Activated T-helper 2 cell treated with anti-CD3 and anti-CD28 coated beads, Interferon-gamma antibody, Interleukin-2, Interleukin-4, amounts not matched to agents 10 μg/mL and 5 μg/mL and 100 μg/mL, durations not matched to agents 14 hours and 24 hours and 36 hours (primary cell): Measurements from ENCODE around the gene TRPC4AP. TPM values are rescaled to one million over a fixed set of nuclear protein-coding genes. Genes with fewer than 3 reads are reported as not detected.

Experiments
- DNase-seq: peaks from one replicate; pipeline ENCODE4 v3.0.0; 2021; ENCODE audit warnings: low spot score
- H3K27ac Mint-ChIP-seq: one replicate; pipeline ENCODE4 v1.8.0; 2021; ENCODE audit warnings: mixed read lengths
- H3K27me3 Mint-ChIP-seq: one replicate; pipeline ENCODE4 v1.8.0; 2021; ENCODE audit warnings: low read depth, mixed read lengths
- H3K36me3 Mint-ChIP-seq: one replicate; pipeline ENCODE4 v1.8.0; 2021; ENCODE audit warnings: low read depth, mixed read lengths
- H3K4me1 Mint-ChIP-seq: one replicate; pipeline ENCODE4 v1.8.0; 2021; ENCODE audit warnings: low read depth, mixed read lengths
- H3K4me3 Mint-ChIP-seq: one replicate; pipeline ENCODE4 v1.8.0; 2021; ENCODE audit warnings: low read depth, mild to moderate bottlenecking, moderate library complexity, mixed read lengths
- H3K9me3 Mint-ChIP-seq: one replicate; pipeline ENCODE4 v1.8.0; 2021; ENCODE audit warnings: mixed read lengths
- intact Hi-C: fragments of 100-400 bp; cut with micrococcal nuclease; formaldehyde crosslinking; loops from one replicate; pipeline ENCODE4 v1.15.1; 2023
- total RNA-seq: library from RNA; stranded (reverse); gene quantifications from 2 replicates; pipeline ENCODE4 v1.2.3, GENCODE V29; 2022

The TRPC4AP gene
- total RNA-seq, 1 donor from 2014 or later = 52.4 TPM

GRCh38 chr20:34980543-34981233 is 111.9 kb downstream of the TRPC4AP start:
- Mint-ChIP-seq H3K36me3 (no peaks in the 10 kb centered on the region), H3K4me1 (no peaks in the 10 kb centered on the region), H3K27ac (no peak overlapping the region), H3K4me3 (no peak overlapping the region), H3K27me3 (peaks cover 19% of the 10 kb centered on the region), H3K9me3 (no peaks in the 10 kb centered on the region)
- DNase-seq = no peak
- intact Hi-C loops = no loop called here

GRCh38 chr20:34979366-34980153 is 113.0 kb downstream of the TRPC4AP start:
- Mint-ChIP-seq H3K9me3 (no peaks in the 10 kb centered on the region), H3K27ac (no peak overlapping the region), H3K36me3 (no peaks in the 10 kb centered on the region), H3K4me1 (no peaks in the 10 kb centered on the region), H3K27me3 (peaks cover 19% of the 10 kb centered on the region), H3K4me3 (no peak overlapping the region)
- intact Hi-C loops = no loop called here
- DNase-seq = no peak

GRCh38 chr20:34978092-34978744 is 114.4 kb downstream of the TRPC4AP start:
- intact Hi-C loops = no loop called here
- DNase-seq = no peak
- H3K27ac Mint-ChIP-seq = no peak overlapping the region
- H3K4me1 Mint-ChIP-seq = no peaks in the 10 kb centered on the region
- H3K4me3 Mint-ChIP-seq = no peak overlapping the region
- H3K27me3 Mint-ChIP-seq = peaks cover 11% of the 10 kb centered on the region
- no peaks in the 10 kb centered on the region for H3K36me3 Mint-ChIP-seq
- H3K9me3 Mint-ChIP-seq = no peaks in the 10 kb centered on the region

DNA sequence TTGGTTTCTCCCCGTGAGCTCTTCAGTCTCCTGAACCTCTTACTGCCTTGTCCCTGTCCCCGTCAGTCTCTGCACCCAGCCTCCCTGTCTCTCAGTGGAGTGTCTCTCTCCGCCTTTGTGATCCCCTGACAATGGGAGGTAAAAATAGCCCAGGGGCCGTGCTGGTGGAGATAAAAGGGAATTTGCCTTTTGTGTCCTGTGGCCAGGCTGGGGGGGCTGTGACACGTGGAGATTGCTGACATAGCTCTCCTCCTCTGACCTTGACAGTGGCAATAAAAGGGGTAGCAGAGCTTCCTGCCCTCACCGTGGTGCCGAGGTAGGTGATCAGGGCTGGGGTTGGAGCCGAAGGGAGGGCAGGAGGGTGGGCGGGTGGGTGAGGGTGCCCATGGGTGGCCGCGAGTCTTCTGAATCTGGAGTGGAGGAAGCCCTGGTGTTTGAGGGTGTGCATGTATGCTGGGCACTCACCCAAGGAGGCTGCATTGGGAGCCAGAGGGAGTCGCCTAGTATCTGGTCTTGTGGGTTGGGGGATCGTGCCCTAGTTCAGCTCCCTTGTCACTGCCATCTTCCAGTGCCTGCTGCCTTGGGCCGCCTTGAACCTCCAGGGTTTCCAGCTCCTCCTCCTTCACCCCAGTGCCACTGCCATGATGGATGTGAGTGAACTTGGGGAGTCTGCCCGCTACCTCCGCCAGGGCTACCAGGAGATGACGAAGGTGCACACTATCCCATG is 115.1 kb downstream of the TRPC4AP start:
- no peaks in the 10 kb centered on the region for H3K4me1 Mint-ChIP-seq
- no peak overlapping the region for H3K4me3 Mint-ChIP-seq
- H3K27ac Mint-ChIP-seq = no peak overlapping the region

GRCh38 chr20:34976286-34976685 is 116.3 kb downstream of the TRPC4AP start:
- Mint-ChIP-seq H3K4me3 (no peak overlapping the region), H3K36me3 (no peaks in the 10 kb centered on the region), H3K27me3 (peaks cover 11% of the 10 kb centered on the region), H3K4me1 (no peaks in the 10 kb centered on the region), H3K9me3 (no peaks in the 10 kb centered on the region), H3K27ac (no peak overlapping the region)
- intact Hi-C loops = no loop called here
- DNase-seq = no peak

More for the DNA sequence above, 115.1 kb downstream of the TRPC4AP start:
- no peak for DNase-seq
- H3K9me3 Mint-ChIP-seq = no peaks in the 10 kb centered on the region
- intact Hi-C loops = no loop called here
- peaks cover 11% of the 10 kb centered on the region for H3K27me3 Mint-ChIP-seq
- H3K36me3 Mint-ChIP-seq = no peaks in the 10 kb centered on the region

DNA sequence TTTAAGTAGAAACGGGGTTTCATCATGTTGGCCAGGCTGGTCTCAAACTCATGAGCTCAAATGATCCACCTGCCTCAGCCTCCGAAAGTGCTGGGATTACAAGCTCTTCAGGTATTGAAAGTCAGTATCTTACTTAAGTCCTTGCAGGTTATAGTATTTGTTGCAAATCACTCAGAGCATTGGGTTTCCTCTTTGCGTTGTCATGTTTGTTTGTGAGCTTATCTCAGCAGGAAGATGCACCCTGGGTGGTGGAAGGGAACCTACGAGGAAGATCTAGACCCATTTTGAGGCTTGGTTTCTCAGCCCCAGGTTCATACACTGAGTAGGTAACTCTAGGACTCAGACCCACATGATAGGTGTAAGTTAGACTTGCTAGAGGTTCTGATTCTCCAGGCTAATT is 118.4 kb downstream of the TRPC4AP start:
- intact Hi-C loops = no loop called here
- Mint-ChIP-seq H3K27me3 (peaks cover 11% of the 10 kb centered on the region), H3K36me3 (no peaks in the 10 kb centered on the region), H3K27ac (no peak overlapping the region), H3K9me3 (no peaks in the 10 kb centered on the region), H3K4me3 (no peak overlapping the region), H3K4me1 (no peaks in the 10 kb centered on the region)
- DNase-seq = no peak

- intact Hi-C loops = no loop called here
- H3K27me3 Mint-ChIP-seq = peaks cover 5% of the 10 kb centered on the region
- H3K4me1 Mint-ChIP-seq = no peaks in the 10 kb centered on the region
- no peaks in the 10 kb centered on the region for H3K9me3 Mint-ChIP-seq
- H3K27ac Mint-ChIP-seq = no peak overlapping the region
- DNase-seq = no peak
- no peak overlapping the region for H3K4me3 Mint-ChIP-seq
- no peaks in the 10 kb centered on the region for H3K36me3 Mint-ChIP-seq
Measured at GRCh38 chr20:34971561-34972235, 120.9 kb downstream of the TRPC4AP start.

DNA sequence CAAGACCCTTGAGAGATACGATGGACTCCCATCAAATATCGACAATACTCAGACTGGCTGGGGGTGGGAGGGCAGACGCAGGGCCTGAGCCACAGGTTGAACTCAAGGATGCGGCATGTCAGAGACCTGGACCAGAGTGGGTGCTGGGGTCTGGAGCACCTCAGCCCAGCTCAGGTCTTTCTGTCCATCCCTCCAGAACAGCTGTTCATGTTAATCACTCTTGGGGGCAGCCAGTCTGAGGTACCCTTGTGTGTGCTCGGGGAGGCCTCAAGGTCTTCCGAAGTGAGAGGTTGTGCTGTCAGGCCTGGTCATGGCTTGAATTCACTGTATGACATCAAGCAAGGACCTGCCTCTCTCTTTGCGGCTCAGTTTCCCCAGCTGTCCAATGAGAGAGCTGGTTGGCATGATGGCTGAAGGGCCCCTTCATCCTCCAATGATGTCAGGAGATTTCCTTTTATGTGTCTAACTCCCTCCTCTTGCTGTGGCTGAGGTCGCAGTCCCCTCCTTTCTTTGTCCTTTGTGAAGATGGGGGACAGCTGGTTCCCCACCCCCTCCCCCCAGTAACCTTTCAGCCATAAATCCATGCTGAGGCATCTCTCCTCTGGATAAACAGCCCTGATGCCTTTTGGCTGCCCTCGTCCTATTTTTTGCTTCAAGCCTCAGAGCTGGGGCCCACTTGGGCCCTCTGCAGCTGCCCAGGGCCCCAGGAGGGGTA is 121.6 kb downstream of the TRPC4AP start:
- H3K9me3 Mint-ChIP-seq = no peaks in the 10 kb centered on the region
- H3K4me1 Mint-ChIP-seq = no peaks in the 10 kb centered on the region
- intact Hi-C loops = no loop called here
- H3K36me3 Mint-ChIP-seq = no peaks in the 10 kb centered on the region
- no peak for DNase-seq
- no peak overlapping the region for H3K4me3 Mint-ChIP-seq
- peaks cover 5% of the 10 kb centered on the region for H3K27me3 Mint-ChIP-seq
- H3K27ac Mint-ChIP-seq = no peak overlapping the region

DNA sequence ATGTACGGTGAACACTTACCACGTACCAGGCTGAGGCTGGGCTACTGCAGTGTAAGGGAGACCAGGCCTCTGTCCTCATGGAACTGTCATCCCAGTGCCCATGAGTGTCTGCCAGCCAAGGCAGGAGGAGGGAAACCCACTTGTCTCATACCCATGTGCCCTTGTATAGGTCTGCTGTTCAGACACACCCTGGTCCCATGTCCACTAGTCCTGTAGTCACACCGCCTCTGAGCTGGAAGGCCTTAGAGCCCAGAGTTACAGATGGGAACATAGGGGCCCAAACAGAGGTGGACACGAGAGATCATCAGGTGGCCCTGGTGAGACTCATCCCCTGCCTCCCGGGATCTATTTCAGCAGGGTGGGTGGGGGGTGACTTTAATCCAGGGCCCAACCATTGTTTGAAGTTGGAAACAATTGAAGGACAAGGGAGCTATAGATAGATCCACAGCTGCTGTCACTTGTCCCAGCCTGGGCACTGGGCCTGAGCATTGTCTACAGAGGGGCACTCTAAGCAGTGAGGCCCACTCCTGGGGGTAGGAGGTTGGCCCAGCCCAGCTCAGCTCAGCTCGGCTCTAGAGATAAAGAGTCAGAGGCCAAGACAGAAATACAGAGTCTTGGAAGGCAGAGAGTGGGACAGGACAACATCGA is 122.3 kb downstream of the TRPC4AP start:
- DNase-seq = no peak
- Mint-ChIP-seq H3K4me1 (no peaks in the 10 kb centered on the region), H3K4me3 (no peak overlapping the region), H3K27ac (no peak overlapping the region), H3K27me3 (peaks cover 5% of the 10 kb centered on the region), H3K36me3 (no peaks in the 10 kb centered on the region), H3K9me3 (no peaks in the 10 kb centered on the region)
- intact Hi-C loops = no loop called here

DNA sequence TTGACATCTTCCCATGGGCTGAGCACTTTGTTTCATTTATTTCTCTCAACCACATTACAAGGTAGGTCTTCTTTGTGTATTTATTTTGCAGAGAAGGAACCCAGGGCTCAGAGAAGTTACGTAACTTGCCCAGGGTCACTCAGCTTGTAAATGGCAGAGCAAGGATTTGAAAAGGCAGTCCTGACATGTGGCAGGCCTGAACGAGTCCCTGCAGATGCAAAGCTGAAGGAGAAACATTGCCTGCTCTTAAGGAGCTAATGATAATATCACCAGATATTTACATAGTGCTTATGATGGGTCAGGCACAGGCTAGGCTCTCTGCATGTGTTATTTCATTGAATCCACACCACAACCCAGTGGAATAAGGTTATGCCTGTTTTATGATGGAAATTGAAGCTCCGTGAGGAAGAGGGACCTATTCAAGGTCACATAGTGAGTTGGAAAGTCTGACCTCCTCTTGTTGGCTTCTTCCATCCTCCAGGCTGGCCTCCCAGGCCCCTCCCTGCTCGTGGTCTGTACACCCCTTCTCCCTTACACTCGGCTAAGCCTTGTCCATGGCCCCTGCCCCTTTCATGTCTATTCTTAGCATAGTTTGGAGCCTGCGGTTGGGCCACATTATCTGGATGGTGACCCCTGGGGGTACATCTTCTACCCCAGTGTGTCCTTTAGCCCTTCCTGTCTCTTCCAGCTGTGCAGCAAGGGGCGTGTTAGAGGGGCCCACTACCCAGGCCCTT is 124.4 kb downstream of the TRPC4AP start:
- intact Hi-C loops = no loop called here
- no peak overlapping the region for H3K4me3 Mint-ChIP-seq
- no peaks in the 10 kb centered on the region for H3K9me3 Mint-ChIP-seq
- DNase-seq = no peak
- no peaks in the 10 kb centered on the region for H3K36me3 Mint-ChIP-seq
- H3K27me3 Mint-ChIP-seq = peaks cover 8% of the 10 kb centered on the region
- no peak overlapping the region for H3K27ac Mint-ChIP-seq
- H3K4me1 Mint-ChIP-seq = no peaks in the 10 kb centered on the region

DNA sequence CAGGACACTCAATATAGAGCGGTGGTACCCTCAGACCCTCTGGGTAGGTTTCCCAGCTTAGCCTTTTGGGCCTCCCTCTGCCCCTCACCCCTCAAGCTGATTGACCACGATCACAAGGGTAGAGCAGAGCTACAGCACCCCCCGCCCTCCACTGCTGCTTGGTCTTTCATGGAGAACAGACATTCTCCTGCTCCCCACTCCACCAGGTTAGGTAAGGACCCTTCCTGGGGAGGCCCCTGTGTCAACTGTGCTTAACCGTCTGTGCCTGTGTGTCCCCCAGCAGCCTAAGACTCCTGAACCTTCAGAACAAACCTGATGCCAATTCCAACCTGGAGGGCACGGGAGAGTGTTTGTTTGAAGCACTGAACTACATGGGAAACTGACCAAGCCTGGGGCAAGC is 125.2 kb downstream of the TRPC4AP start:
- intact Hi-C loops = no loop called here
- Mint-ChIP-seq H3K4me3 (no peak overlapping the region), H3K4me1 (no peaks in the 10 kb centered on the region), H3K36me3 (no peaks in the 10 kb centered on the region), H3K27ac (no peak overlapping the region), H3K27me3 (peaks cover 5% of the 10 kb centered on the region), H3K9me3 (no peaks in the 10 kb centered on the region)
- DNase-seq = no peak
